ENCODE data around the gene COL4A4. TPM values are rescaled to one million over a fixed set of nuclear protein-coding genes. Genes with fewer than 3 reads are reported as not detected.

Gene COL4A4
- total RNA-seq, 1 donor from 2014 or later = 0.05 TPM

GRCh38 chr2:226985583-226985946, 178.4 kb downstream of the COL4A4 start:
- TF ChIP-seq CTCF (IDR thresholded peaks at IDR 0.05; ENCODE audit: partially characterized antibody, unreplicated experiment) = peak; percentile 9
- no peak for DNase-seq
- Mint-ChIP-seq H3K4me3 (ENCODE audit: unreplicated experiment) (no peak overlapping the region), H3K9me3 (ENCODE audit: unreplicated experiment) (no peaks in the 10 kb centered on the region), H3K27me3 (ENCODE audit: unreplicated experiment) (peaks cover 6% of the 10 kb centered on the region), H3K4me1 (ENCODE audit: low read depth, unreplicated experiment) (peaks cover 17% of the 10 kb centered on the region), H3K27ac (ENCODE audit: unreplicated experiment) (no peak overlapping the region), H3K36me3 (ENCODE audit: unreplicated experiment) (no peaks in the 10 kb centered on the region)

GRCh38 chr2:226984750-226985582, 179.0 kb downstream of the COL4A4 start:
- TF ChIP-seq CTCF (IDR thresholded peaks at IDR 0.05; ENCODE audit: partially characterized antibody, unreplicated experiment) = peak; percentile 75
- H3K9me3 Mint-ChIP-seq (ENCODE audit: unreplicated experiment) = no peaks in the 10 kb centered on the region
- peak overlapping the region; percentile 15 for H3K4me3 Mint-ChIP-seq (ENCODE audit: unreplicated experiment)
- peak overlapping the region; percentile 88 for H3K27ac Mint-ChIP-seq (ENCODE audit: unreplicated experiment)
- H3K27me3 Mint-ChIP-seq (ENCODE audit: unreplicated experiment) = peaks cover 6% of the 10 kb centered on the region
- H3K36me3 Mint-ChIP-seq (ENCODE audit: unreplicated experiment) = no peaks in the 10 kb centered on the region
- no peak for DNase-seq
- H3K4me1 Mint-ChIP-seq (ENCODE audit: low read depth, unreplicated experiment) = peaks cover 17% of the 10 kb centered on the region

GRCh38 chr2:226983895-226984749, 179.9 kb downstream of the COL4A4 start:
- peak overlapping the region; percentile 35 for H3K27ac Mint-ChIP-seq (ENCODE audit: unreplicated experiment)
- no peaks in the 10 kb centered on the region for H3K36me3 Mint-ChIP-seq (ENCODE audit: unreplicated experiment)
- no peak for DNase-seq
- no peak for TF ChIP-seq CTCF (IDR thresholded peaks at IDR 0.05; ENCODE audit: partially characterized antibody, unreplicated experiment)
- peaks cover 6% of the 10 kb centered on the region for H3K27me3 Mint-ChIP-seq (ENCODE audit: unreplicated experiment)
- peaks cover 17% of the 10 kb centered on the region for H3K4me1 Mint-ChIP-seq (ENCODE audit: low read depth, unreplicated experiment)
- H3K4me3 Mint-ChIP-seq (ENCODE audit: unreplicated experiment) = no peak overlapping the region
- no peaks in the 10 kb centered on the region for H3K9me3 Mint-ChIP-seq (ENCODE audit: unreplicated experiment)

- no peak overlapping the region for H3K27ac Mint-ChIP-seq (ENCODE audit: unreplicated experiment)
- TF ChIP-seq CTCF (IDR thresholded peaks at IDR 0.05; ENCODE audit: partially characterized antibody, unreplicated experiment) = no peak
- H3K4me3 Mint-ChIP-seq (ENCODE audit: unreplicated experiment) = no peak overlapping the region
- H3K9me3 Mint-ChIP-seq (ENCODE audit: unreplicated experiment) = no peaks in the 10 kb centered on the region
- DNase-seq = no peak
- H3K4me1 Mint-ChIP-seq (ENCODE audit: low read depth, unreplicated experiment) = peaks cover 17% of the 10 kb centered on the region
- H3K36me3 Mint-ChIP-seq (ENCODE audit: unreplicated experiment) = no peaks in the 10 kb centered on the region
- peaks cover 6% of the 10 kb centered on the region for H3K27me3 Mint-ChIP-seq (ENCODE audit: unreplicated experiment)
Measured at GRCh38 chr2:226981791-226982326, 182.1 kb downstream of the COL4A4 start.

All from glutamatergic neuron (in vitro differentiated cells).